Stomach (tissue), 4 donors: Measurements from ENCODE around the gene GOSR2.
"Not testable (repeated sequence)": the region's sequence is repeated elsewhere in the genome, so short reads cannot be mapped to it uniquely, and the experiment has no call there.

Source experiments
- CTCF ChIP-seq, 7 experiments: fragments of 450-650 bp in 4 of 7; fragments of 200-600 bp in 3 of 7; sonication (generic) in 3 of 7; IDR thresholded peaks; one replicate each; pipeline ENCODE4 v1.5.1; 2016 to 2019; ENCODE audit warnings: antibody characterized with exemption in 7 of 7, control low read depth in 2 of 7, mild to moderate bottlenecking in 1 of 7
- EP300 ChIP-seq: sonication (generic); formaldehyde crosslinking; IDR thresholded peaks from one replicate; pipeline ENCODE4 v1.6.1; 2017; ENCODE audit warnings: antibody characterized with exemption
- POLR2A ChIP-seq, 4 donors: fragments of 450-650 bp; IDR thresholded peaks; one replicate each; pipeline ENCODE4 v1.6.1; 2016; ENCODE audit warnings: antibody characterized with exemption in 4 of 4, control low read depth in 2 of 4, mild to moderate bottlenecking in 1 of 4, moderate library complexity in 1 of 4

GRCh38 chr17:46953191-46953590 is 30.2 kb downstream of the GOSR2 start:
- not testable (repeated sequence) for TF ChIP-seq POLR2A (IDR thresholded peaks at IDR 0.05); CTCF (IDR thresholded peaks at IDR 0.05); EP300
